GM19328 (cell line): ENCODE data around the gene CIBAR2.

Experiments used
- ATAC-seq: cut with Tn5 transposase; IDR thresholded peaks from one replicate; pipeline ENCODE4 v1.9.1; 2021; ENCODE audit warnings: mild to moderate bottlenecking, moderate library complexity; ENCODE audit not compliant: unreplicated experiment

Gene CIBAR2

GRCh38 chr16:85083051-85083639 is 29.1 kb downstream of the CIBAR2 start:
- no peak for ATAC-seq

- ATAC-seq = no peak
Observed at GRCh38 chr16:85082173-85083050, 29.9 kb downstream of the CIBAR2 start.

GRCh38 chr16:85081765-85082164 is 30.5 kb downstream of the CIBAR2 start:
- no peak for ATAC-seq

GRCh38 chr16:85081038-85081437 is 31.2 kb downstream of the CIBAR2 start:
- ATAC-seq = no peak

- ATAC-seq = no peak
Observed at GRCh38 chr16:85079785-85080570, 32.3 kb downstream of the CIBAR2 start.

- no peak for ATAC-seq
Observed at GRCh38 chr16:85078952-85079351, 33.3 kb downstream of the CIBAR2 start.

- no peak for ATAC-seq
Observed at GRCh38 chr16:85078226-85078625, 34.0 kb downstream of the CIBAR2 start.

GRCh38 chr16:85077576-85078125 is 34.6 kb downstream of the CIBAR2 start:
- ATAC-seq = no peak

- ATAC-seq = no peak
Observed at GRCh38 chr16:85077039-85077438, 35.2 kb downstream of the CIBAR2 start.

- ATAC-seq = no peak
Observed at GRCh38 chr16:85075236-85075924, 36.9 kb downstream of the CIBAR2 start.

- no peak for ATAC-seq
Observed at GRCh38 chr16:85074225-85074914, 37.9 kb downstream of the CIBAR2 start.

GRCh38 chr16:85072947-85073346 is 39.3 kb downstream of the CIBAR2 start:
- no peak for ATAC-seq

GRCh38 chr16:85072076-85072860 is 40.0 kb downstream of the CIBAR2 start:
- no peak for ATAC-seq

- ATAC-seq = no peak
Observed at GRCh38 chr16:85069171-85069570, 43.1 kb downstream of the CIBAR2 start.

- no peak for ATAC-seq
Observed at GRCh38 chr16:85068746-85069145, 43.5 kb downstream of the CIBAR2 start.

- ATAC-seq = no peak
Observed at GRCh38 chr16:85067426-85067825, 44.8 kb downstream of the CIBAR2 start.

- no peak for ATAC-seq
Observed at GRCh38 chr16:85067024-85067423, 45.2 kb downstream of the CIBAR2 start.

GRCh38 chr16:85066346-85066885 is 45.9 kb downstream of the CIBAR2 start:
- no peak for ATAC-seq

GRCh38 chr16:85065099-85065498 is 47.2 kb downstream of the CIBAR2 start:
- ATAC-seq = no peak
